ENCODE measurements around the gene IL2RA. TPM values are rescaled to one million over a fixed set of nuclear protein-coding genes. Genes with fewer than 3 reads are reported as not detected.

IL2RA gene
- total RNA-seq, 1 donor from 2014 or later, result not detected

- H3K36me3 Mint-ChIP-seq (ENCODE audit: low read depth, unreplicated experiment), result peaks cover 16% of the 10 kb centered on the region
- H3K27ac Mint-ChIP-seq (ENCODE audit: unreplicated experiment), result peak overlapping the region; percentile 55
- no peak for TF ChIP-seq CTCF (IDR thresholded peaks at IDR 0.05; ENCODE audit: unreplicated experiment)
- no peaks in the 10 kb centered on the region for H3K9me3 Mint-ChIP-seq (ENCODE audit: unreplicated experiment)
- H3K4me3 Mint-ChIP-seq (ENCODE audit: unreplicated experiment), result no peak overlapping the region
- H3K4me1 Mint-ChIP-seq (ENCODE audit: unreplicated experiment), result peaks cover 13% of the 10 kb centered on the region
- no peak for DNase-seq (ENCODE audit: low spot score)
- no peaks in the 10 kb centered on the region for H3K27me3 Mint-ChIP-seq (ENCODE audit: unreplicated experiment)
Observed at GRCh38 chr10:6103591-6103990, 41.4 kb upstream of the IL2RA start.

GRCh38 chr10:6102128-6102527 is 40.0 kb upstream of the IL2RA start:
- peaks cover 13% of the 10 kb centered on the region for H3K4me1 Mint-ChIP-seq (ENCODE audit: unreplicated experiment)
- no peak for TF ChIP-seq CTCF (IDR thresholded peaks at IDR 0.05; ENCODE audit: unreplicated experiment)
- no peaks in the 10 kb centered on the region for H3K27me3 Mint-ChIP-seq (ENCODE audit: unreplicated experiment)
- no peak overlapping the region for H3K27ac Mint-ChIP-seq (ENCODE audit: unreplicated experiment)
- no peak overlapping the region for H3K4me3 Mint-ChIP-seq (ENCODE audit: unreplicated experiment)
- DNase-seq (ENCODE audit: low spot score), result no peak
- H3K36me3 Mint-ChIP-seq (ENCODE audit: low read depth, unreplicated experiment), result peaks cover 20% of the 10 kb centered on the region
- no peaks in the 10 kb centered on the region for H3K9me3 Mint-ChIP-seq (ENCODE audit: unreplicated experiment)

GRCh38 chr10:6101181-6101580 is 39.0 kb upstream of the IL2RA start:
- no peaks in the 10 kb centered on the region for H3K27me3 Mint-ChIP-seq (ENCODE audit: unreplicated experiment)
- no peak overlapping the region for H3K4me3 Mint-ChIP-seq (ENCODE audit: unreplicated experiment)
- no peaks in the 10 kb centered on the region for H3K9me3 Mint-ChIP-seq (ENCODE audit: unreplicated experiment)
- no peak for DNase-seq (ENCODE audit: low spot score)
- peaks cover 13% of the 10 kb centered on the region for H3K4me1 Mint-ChIP-seq (ENCODE audit: unreplicated experiment)
- H3K27ac Mint-ChIP-seq (ENCODE audit: unreplicated experiment), result no peak overlapping the region
- no peak for TF ChIP-seq CTCF (IDR thresholded peaks at IDR 0.05; ENCODE audit: unreplicated experiment)
- peaks cover 17% of the 10 kb centered on the region for H3K36me3 Mint-ChIP-seq (ENCODE audit: low read depth, unreplicated experiment)

GRCh38 chr10:6100370-6100769 is 38.2 kb upstream of the IL2RA start:
- Mint-ChIP-seq H3K4me3 (ENCODE audit: unreplicated experiment) (no peak overlapping the region), H3K9me3 (ENCODE audit: unreplicated experiment) (no peaks in the 10 kb centered on the region), H3K27me3 (ENCODE audit: unreplicated experiment) (no peaks in the 10 kb centered on the region), H3K4me1 (ENCODE audit: unreplicated experiment) (peaks cover 13% of the 10 kb centered on the region), H3K27ac (ENCODE audit: unreplicated experiment) (no peak overlapping the region), H3K36me3 (ENCODE audit: low read depth, unreplicated experiment) (peaks cover 17% of the 10 kb centered on the region)
- no peak for TF ChIP-seq CTCF (IDR thresholded peaks at IDR 0.05; ENCODE audit: unreplicated experiment)
- DNase-seq (ENCODE audit: low spot score), result no peak

- no peaks in the 10 kb centered on the region for H3K9me3 Mint-ChIP-seq (ENCODE audit: unreplicated experiment)
- no peak for DNase-seq (ENCODE audit: low spot score)
- H3K36me3 Mint-ChIP-seq (ENCODE audit: low read depth, unreplicated experiment), result peaks cover 17% of the 10 kb centered on the region
- H3K27me3 Mint-ChIP-seq (ENCODE audit: unreplicated experiment), result no peaks in the 10 kb centered on the region
- H3K4me3 Mint-ChIP-seq (ENCODE audit: unreplicated experiment), result peak overlapping the region; percentile 5
- H3K27ac Mint-ChIP-seq (ENCODE audit: unreplicated experiment), result no peak overlapping the region
- TF ChIP-seq CTCF (IDR thresholded peaks at IDR 0.05; ENCODE audit: unreplicated experiment), result no peak
- peaks cover 5% of the 10 kb centered on the region for H3K4me1 Mint-ChIP-seq (ENCODE audit: unreplicated experiment)
Observed at GRCh38 chr10:6098156-6098555, 36.0 kb upstream of the IL2RA start.

Data from endothelial cell (in vitro differentiated cells).